ENCODE data around the gene TPST2.

DNA sequence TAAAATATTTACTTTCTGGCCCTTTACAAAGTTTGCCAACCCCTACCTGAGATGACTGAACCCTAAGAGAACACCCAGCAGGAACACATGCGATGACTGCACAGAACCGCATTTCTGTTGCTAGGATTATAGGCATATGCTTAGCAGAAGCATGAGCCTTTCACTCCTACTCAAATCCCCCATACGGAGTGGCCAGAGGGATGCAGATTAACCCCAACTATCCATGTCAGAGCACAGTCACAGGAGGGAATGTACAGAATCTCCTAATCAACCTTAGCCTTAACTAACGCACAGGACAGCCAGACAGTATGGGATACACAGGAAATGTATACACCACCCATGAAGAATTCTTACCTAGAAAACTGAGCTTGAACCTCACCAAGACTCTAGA lies 112.6 kb downstream of the TPST2 start:
- TF ChIP-seq, protein P1, sequence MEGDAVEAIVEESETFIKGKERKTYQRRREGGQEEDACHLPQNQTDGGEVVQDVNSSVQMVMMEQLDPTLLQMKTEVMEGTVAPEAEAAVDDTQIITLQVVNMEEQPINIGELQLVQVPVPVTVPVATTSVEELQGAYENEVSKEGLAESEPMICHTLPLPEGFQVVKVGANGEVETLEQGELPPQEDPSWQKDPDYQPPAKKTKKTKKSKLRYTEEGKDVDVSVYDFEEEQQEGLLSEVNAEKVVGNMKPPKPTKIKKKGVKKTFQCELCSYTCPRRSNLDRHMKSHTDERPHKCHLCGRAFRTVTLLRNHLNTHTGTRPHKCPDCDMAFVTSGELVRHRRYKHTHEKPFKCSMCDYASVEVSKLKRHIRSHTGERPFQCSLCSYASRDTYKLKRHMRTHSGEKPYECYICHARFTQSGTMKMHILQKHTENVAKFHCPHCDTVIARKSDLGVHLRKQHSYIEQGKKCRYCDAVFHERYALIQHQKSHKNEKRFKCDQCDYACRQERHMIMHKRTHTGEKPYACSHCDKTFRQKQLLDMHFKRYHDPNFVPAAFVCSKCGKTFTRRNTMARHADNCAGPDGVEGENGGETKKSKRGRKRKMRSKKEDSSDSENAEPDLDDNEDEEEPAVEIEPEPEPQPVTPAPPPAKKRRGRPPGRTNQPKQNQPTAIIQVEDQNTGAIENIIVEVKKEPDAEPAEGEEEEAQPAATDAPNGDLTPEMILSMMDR (IDR thresholded peaks at IDR 0.05; ENCODE audit: low read depth, low read length, poor library complexity, severe bottlenecking), result no peak
- no peak for TF ChIP-seq EZH2phosphoT487 (IDR thresholded peaks at IDR 0.05; ENCODE audit: borderline replicate concordance, low read length)
